HG03095 (cell line): ENCODE results near the gene CD3D.

ENCODE experiments used
- ATAC-seq: cut with Tn5 transposase; IDR thresholded peaks from one replicate; pipeline ENCODE4 v1.9.1; 2021; ENCODE audit warnings: moderate library complexity; ENCODE audit not compliant: unreplicated experiment

The CD3D gene

DNA sequence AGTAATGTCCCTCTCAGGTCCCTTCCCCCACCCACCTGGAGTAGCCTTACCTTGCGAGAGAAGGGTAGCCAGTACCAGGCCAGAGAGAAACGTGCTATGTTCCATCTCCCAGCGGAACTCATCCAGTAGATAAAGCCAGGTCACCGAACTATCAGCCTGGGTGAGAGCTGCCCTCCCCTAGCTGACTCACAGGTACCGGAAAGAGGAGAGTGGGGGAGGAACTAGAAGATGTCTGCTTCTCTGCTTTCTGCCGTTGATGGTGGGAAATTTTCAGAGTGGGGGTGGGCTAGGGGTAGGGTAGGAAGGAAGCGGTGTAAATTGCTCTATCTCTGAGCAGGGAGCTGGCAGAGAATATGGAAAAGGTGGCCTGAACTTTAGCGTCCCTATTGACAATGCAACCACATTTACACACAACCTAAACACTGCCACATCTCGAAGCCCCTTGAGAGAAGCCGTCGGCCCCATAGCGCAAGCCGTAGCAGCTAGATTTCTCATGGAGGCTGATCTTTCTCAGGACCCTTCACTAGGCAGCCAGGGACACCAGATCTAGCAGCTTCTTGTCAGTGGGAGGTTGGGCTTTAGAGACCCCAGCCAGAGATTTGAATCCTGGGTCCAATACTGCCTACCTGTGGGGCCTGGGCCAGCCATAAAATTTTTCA lies at the start of gene CD3D:
Gene CD3D (minus strand): TSS at position 203 of the 659 bp plus-strand sequence. CDS start 98 bp downstream, at position 105.
- ATAC-seq = no peak

DNA sequence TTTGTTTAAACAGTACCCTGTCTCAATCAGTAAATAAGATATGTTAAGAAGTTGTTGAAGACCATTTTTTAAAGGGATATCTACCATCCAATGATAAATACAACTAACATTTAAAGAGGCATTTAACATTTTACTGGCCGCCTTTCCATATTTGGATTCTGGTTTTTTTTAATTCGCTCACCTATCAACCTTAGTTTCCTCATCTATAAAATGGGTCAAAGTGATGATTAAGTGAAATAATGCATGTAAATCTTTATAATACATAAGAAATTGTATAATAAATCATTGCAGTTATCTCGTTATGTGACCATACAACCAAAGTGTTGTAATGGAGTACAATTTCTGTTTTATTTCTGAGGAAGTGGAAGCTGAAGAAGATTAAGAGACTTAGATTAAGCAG lies 41.2 kb upstream of the CD3D start:
- ATAC-seq = no peak

DNA sequence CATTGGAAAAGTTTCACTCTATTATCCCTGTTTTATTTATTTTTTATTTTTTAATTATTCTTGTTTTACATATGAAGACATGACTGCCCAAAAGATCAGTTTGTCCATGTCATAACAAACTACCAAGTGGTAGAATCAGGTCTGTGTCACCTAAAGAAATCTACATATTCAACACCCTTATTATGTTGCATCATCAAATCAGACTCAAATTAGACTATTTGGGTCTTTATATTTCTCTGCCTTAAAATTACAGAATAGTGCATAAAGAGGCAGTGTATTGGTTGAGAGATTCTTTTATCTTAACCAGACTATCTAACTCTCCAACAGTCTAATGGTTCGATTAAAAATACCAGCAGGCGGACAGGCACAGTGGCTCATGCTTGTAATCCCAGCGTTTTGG lies 40.4 kb upstream of the CD3D start:
- ATAC-seq = no peak

DNA sequence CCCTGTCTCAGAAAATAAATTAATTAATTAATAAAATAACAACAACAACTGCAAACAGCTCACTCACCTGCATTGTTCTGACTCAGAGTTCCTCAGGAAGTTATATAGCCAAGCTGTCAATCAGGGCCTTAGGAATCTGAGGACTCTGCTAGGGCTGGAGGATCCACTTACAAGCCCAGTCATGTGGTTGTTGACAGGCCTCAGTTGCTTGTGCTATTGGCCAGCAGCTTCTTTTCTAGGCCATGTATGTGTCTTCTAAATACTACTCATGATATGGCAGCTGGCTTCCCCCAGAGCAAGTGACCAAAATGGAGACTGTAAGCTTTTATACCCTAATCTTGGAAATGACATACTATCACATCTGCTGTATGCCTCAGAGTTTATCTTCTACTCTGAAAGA lies 38.1 kb upstream of the CD3D start:
- ATAC-seq = no peak

DNA sequence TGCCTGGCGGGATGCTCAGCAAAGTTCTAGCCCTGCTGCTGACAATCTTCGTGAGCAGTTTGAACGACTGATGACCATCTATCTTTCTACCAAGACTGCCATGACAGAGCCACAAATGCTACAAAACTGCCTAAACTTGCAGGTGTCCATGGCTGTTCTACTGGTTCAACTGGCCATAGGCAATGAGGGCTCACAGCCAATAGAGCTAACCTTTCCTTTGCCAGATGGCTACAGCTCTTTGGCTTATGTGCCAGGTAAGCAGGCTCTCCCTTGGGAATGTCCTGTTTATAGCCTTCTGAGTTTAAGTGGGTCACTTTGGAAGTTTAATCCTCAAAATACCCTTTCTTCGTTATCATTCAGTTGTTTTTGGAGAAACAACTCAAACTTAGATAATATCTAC lies 37.0 kb upstream of the CD3D start:
- no peak for ATAC-seq

DNA sequence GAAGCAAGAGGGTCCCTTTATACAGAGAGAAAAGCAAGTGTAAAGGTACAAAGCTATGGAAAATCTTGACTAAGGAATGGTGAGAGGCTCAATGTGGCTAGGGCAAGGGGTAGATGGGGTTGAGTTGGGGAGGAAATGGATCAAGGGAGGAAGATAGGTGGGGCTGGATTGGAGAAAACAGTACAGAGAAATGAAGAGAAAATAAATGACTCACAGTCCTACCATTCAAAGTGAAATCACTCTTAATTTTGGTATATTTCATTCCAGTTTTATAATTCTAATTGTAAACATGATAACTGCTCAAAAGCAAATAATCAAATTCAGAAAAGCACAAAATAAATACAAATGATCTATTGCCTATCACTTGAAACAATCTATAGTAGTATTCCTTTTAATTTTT lies 33.5 kb upstream of the CD3D start:
- no peak for ATAC-seq

DNA sequence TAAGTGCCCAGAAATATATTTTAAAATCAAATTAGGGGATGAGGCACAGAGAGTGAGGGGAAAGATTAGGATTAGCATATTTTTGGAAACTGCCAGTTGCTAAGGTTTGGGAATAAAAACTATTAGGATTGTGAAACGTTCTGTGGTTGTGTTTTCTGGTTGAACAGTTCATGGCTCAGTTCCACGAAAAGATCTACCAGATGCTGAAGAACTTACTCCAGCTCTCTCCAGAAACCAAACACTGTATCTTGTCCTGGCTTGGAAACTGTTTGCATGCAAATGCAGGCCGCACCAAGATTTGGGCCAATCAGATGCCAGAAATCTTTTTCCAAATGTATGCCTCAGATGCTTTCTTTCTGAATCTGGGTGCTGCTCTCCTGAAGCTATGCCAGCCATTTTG lies 32.2 kb upstream of the CD3D start:
- no peak for ATAC-seq

DNA sequence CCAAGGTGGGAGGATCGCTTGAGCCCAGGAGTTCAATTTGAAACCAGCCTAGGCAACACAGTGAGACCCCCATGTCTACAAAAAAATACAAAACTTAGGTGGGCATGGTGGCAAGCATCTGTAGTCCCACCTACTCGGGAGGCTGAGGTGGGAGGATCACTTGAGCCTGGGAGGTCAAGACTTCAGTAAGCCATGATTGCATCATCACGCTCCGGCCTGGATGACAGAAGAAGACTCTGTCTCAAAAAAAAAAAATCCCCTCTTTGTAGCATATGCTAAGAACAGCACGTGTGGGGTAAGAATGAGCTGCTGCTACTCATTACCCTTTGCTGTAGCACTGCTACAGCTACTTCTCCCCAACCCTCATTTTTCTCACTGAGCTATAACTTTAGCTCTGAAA lies 31.4 kb upstream of the CD3D start:
- no peak for ATAC-seq

DNA sequence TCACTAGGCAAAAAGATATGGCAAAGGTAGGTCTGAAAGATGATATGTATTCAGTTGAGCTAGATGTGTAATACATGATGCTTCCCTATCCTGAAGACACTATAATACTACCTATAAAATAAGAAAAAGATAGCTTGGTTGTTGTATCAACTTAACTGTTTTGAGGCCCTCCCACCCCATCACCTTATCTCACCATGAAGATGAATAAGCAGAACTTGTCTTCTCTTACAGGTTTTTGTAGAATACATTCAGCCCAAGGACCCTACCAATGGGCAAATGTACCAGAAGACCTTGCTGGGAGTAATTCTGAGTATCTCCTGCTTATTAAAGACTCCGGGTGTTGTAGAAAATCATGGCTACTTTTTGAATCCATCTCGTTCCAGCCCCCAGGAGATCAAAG lies 30.8 kb upstream of the CD3D start:
- ATAC-seq = no peak

DNA sequence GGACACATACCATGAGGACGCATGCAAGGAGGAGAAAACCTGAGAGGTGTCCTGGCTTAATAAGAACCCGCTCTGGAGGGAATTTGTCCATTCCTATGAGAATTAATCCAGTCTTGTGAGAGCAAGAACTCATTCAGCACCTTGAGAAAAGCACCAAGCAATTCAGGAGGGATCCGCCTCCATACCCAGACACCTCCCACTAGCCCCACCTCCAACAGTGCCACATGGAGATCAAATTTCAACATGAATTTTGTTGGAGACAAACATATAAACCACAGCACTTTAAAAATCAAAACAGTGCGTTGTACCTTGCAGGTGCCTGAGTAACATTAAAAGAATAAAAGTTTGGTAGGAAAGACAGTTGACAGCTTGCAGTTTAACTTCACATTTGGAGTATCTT lies 28.3 kb upstream of the CD3D start:
- ATAC-seq = no peak

DNA sequence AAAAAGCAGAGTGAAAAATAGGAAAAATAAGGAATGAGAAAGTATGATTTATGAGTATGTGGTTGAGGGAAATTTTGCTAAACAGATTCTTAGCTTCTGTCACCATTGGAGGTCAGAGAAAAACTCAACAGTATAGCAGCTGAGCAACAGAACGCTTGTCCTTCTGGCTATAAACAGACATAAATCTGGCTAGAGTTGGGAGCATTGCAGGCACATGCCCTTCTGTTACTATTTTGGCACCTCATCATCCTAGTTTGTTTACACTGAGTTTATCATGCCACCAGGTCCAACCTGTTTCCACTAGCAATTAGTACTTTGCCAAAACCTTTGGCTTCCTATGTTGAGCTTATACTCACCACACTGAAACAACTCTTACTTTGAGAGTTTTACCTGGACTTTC lies 23.8 kb upstream of the CD3D start:
- no peak for ATAC-seq

DNA sequence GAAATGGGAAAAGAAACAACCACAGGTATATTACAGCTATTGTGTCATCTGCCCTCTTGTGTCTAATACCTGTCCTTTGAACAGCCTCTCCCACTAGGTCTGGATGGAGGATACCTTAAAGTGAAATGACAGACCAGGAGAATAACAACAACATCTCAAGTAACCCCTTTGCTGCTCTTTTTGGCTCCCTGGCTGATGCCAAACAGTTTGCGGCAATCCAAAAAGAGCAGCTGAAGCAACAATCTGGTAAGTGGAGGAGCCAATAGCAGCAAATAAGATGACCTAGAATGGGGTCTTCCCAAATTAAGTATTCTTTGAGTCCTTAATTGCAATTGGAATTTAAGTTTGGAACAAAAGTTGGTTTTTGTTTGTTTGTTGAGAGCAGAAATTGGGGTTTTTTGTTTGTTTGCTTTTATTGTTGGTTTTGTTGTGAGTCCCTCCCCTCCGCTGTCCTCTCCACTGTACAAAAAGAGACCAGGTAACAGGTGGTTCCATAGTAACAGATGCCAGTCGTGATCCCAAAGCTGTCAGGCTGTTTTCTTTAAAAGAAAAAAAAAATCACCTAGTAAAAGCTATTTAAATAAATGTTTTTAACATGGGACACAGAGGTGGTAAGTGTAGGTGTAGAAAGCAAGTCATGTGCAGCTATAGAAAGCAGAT lies 22.6 kb upstream of the CD3D start:
- ATAC-seq = no peak

DNA sequence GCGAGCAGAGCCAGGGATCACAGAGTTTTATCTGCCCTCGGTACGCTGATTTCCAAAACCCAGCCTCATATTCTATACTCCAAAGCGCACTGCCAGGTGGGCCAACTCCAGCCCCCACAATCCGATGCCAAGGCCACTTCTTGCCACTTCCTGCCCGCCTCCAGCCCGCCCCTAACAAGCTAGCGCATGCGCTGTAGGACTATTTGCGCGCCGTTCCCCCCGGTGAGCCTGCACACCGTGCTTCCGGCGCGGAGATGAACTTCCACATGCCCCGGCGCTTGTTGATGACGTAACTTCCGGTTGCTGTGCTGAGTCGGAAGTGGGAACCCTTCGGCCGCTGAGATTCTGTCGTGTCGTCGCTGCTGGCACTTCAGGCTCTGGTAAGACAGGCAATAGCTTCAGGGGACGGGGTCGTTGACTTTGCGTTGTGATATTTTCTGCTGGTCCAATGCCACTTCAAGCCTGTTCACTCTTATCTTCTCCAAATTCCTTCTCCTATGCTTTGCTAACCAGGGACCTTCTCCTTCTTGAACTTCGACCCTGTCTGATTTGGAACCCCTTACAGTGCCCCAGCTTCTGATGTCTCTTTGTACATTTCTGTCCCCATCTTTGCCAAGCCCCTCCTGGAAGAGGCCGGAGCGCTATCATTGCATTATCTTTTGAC lies 16.9 kb upstream of the CD3D start, which contains the start of gene UBE4A:
Gene UBE4A (plus strand): TSS at position 306 of the 664 bp plus-strand sequence. CDS start 5,481 bp downstream, outside the sequence.
- ATAC-seq = peak; percentile 88

DNA sequence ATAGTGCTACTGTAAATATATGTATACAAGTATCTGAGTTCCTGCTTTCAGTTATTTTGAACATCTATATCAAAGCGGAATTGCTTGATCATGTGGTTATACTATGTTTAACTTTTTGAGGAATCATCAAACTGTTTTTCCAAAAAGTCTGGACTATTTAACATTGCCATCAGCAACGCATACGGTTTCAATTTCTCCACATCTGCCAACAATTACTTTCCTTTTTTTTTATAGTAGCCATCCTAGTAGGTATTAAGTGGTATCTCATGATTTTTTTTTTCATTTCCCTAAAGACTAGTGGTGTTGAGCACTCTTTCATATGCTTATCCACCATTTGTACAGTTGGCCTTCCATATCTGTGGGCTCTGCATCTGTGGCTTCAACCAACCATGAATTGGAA lies 15.6 kb upstream of the CD3D start:
- no peak for ATAC-seq

DNA sequence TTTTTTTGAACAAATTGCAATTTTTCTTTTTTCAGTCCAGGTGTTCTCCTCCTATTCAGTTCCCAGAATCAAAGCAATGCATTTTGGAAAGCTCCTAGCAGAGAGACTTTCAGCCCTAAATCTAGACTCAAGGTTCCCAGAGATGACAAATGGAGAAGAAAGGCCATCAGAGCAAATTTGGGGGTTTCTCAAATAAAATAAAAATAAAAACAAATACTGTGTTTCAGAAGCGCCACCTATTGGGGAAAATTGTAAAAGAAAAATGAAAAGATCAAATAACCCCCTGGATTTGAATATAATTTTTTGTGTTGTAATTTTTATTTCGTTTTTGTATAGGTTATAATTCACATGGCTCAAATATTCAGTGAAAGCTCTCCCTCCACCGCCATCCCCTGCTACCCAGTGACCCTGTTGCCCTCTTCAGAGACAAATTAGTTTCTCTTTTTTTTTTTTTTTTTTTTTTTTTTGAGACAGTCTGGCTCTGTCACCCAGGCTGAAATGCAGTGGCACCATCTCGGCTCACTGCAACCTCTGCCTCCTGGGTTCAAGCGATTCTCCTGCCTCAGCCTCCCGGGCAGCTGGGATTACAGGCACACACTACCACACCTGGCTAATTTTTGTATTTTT lies 10.7 kb upstream of the CD3D start:
- ATAC-seq = no peak

DNA sequence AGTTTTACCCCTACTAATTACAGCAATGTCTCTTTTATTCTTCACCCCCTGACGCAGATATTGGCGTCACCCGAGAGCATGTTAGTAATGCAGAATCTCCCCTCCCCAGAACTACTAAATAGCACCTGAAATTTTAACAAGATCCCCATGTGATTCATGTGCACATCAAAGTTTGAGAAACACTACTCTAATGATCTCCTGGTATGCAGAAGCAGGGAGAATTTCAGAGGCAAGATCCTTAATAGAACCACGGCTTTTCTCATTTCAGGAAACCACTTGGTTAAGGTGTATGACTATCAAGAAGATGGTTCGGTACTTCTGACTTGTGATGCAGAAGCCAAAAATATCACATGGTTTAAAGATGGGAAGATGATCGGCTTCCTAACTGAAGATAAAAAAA lies 7.0 kb upstream of the CD3D start:
- no peak for ATAC-seq

DNA sequence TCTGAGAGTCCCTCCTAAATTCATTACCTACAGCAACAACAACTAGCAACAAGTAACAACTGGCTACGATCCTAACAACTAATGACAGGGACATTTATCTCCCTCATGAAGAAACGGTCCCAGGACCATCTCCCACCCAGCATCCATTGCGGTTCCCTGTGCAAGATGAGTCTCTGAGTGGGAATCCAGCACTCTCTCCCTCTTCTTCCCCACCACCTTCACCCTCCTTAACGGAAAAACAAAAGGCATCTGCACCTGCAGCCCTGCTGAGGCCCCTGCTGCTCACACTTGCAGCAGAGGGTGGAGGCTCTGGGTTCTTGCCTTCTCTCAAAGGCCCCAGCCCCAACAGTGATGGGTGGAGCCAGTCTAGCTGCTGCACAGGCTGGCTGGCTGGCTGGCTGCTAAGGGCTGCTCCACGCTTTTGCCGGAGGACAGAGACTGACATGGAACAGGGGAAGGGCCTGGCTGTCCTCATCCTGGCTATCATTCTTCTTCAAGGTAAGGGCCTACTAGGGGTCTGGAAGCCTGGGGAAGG lies 1.5 kb upstream of the CD3D start, which contains the start of gene CD3G:
Gene CD3G (plus strand): TSS at position 364 of the 535 bp plus-strand sequence. CDS start 80 bp downstream, at position 444.
- ATAC-seq = no peak

DNA sequence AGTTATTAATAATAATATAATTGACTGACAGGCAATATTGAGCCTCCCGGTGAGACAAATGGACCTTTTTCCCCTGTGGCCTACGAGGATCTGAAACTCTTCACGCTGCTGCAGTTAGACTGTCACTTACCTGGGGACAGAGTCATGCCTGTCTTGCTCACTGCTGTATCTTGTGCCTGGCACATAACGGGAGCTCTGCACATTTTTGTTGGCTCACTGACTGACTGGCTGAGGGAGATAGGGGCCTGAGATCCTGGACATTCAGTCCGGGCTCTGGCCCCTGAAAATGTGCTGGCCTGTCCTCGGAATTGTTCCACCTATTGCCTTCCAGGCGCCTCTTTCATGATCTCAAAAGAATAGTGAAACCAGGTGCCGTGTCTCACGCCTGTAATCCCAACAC lies 743 bp upstream of the CD3D start:
- no peak for ATAC-seq

DNA sequence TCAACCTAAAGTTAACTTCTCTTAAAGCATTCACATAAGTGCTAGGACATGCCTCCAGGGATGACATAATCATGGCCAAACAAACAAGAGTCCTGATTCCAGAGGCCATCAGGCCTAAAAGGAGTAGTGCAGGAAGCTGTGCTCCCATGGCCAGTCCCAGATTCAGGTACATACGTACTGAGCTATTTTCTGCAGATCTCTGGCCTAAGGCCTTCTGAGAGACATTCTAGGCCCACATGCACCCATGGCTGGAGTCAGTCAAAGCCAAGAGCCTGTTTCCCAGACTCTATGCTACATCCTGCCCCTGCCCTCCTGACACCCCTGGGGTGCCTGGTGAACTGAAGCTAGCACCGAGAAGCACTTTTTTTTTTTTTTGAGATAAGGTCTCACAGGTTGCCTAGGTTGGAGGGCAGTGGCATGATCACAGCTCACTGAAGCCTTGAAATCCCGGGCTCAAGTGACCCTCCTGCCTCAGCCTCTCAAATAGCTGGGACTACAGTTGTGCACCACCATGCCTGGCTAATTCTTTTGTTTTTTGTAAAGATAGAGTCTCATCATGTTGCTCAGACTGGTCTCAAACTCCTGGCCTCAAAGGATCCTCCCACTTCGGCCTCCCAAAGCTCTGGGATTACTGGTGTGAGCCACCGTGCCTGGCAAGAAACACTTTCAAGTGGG lies 553 bp downstream of the CD3D start:
- ATAC-seq = no peak

DNA sequence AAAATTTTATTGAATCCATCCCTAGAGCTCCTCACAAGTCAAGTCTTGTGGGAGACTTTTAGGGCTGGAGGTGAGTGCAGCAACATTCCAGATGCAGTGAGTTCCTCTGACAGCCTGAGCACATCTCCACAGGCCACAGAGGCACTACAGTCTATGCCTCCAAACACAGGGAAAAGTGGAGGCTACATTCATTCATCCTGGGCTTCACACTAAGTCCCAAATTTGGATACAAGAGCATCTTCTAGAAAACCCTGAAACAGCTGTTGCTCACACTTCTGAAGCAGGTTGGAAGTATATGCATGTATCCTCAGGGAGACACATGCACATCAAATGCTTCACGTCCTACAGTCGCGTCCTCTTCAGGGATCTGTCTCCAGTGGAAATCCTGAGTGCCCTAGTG lies 1.2 kb downstream of the CD3D start:
- no peak for ATAC-seq

DNA sequence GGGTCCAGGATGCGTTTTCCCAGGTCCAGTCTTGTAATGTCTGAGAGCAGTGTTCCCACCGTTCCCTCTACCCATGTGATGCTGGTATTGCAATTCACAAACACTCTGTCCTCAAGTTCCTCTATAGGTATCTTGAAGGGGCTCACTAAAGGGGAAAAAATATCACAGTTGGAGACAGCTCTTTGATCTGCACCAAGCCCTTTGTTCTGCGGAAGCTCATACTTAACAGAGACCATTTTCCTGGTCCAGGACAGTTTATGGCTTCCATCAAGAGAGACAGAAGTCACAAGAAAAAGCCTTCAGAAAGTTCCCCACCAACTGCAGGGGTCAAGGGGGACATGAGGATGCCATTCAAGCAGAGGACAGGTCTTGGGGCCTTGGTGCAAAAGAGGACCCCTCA lies 2.1 kb downstream of the CD3D start:
- ATAC-seq = no peak
